GM21423 (cell line): Measurements from ENCODE around the gene ERCC6.

Experiments
- ATAC-seq: cut with Tn5 transposase; IDR thresholded peaks from one replicate; pipeline ENCODE4 v1.9.1; 2021; ENCODE audit warnings: mild to moderate bottlenecking, moderate library complexity; ENCODE audit not compliant: unreplicated experiment

The ERCC6 gene

GRCh38 chr10:49549640-49550346, 10.9 kb upstream of the ERCC6 start:
- no peak for ATAC-seq

GRCh38 chr10:49543604-49544003, 4.7 kb upstream of the ERCC6 start:
- no peak for ATAC-seq

- no peak for ATAC-seq
Measured at GRCh38 chr10:49542353-49542752, 3.4 kb upstream of the ERCC6 start.

GRCh38 chr10:49541762-49542161, 2.8 kb upstream of the ERCC6 start:
- ATAC-seq: no peak

GRCh38 chr10:49540056-49540797, 1.3 kb upstream of the ERCC6 start:
- ATAC-seq: no peak

- peak; percentile 7 for ATAC-seq
Measured at GRCh38 chr10:49539320-49539885, 482 bp upstream of the ERCC6 start.

- ATAC-seq: peak; percentile 50
Measured at GRCh38 chr10:49534670-49535381, 4.1 kb downstream of the ERCC6 start.

GRCh38 chr10:49532461-49532860, 6.5 kb downstream of the ERCC6 start:
- ATAC-seq: no peak

GRCh38 chr10:49528977-49529506, 9.9 kb downstream of the ERCC6 start:
- ATAC-seq: no peak

- no peak for ATAC-seq
Measured at GRCh38 chr10:49527850-49528249, 11.1 kb downstream of the ERCC6 start.

- no peak for ATAC-seq
Measured at GRCh38 chr10:49527061-49527460, 11.9 kb downstream of the ERCC6 start.

GRCh38 chr10:49526619-49527018, 12.3 kb downstream of the ERCC6 start:
- no peak for ATAC-seq

- ATAC-seq: no peak
Measured at GRCh38 chr10:49524496-49524895, 14.4 kb downstream of the ERCC6 start.

- ATAC-seq: no peak
Measured at GRCh38 chr10:49523301-49523700, 15.6 kb downstream of the ERCC6 start.

- no peak for ATAC-seq
Measured at GRCh38 chr10:49521062-49521461, 17.9 kb downstream of the ERCC6 start.

GRCh38 chr10:49520122-49520775, 18.7 kb downstream of the ERCC6 start:
- no peak for ATAC-seq

- no peak for ATAC-seq
Measured at GRCh38 chr10:49519717-49520116, 19.2 kb downstream of the ERCC6 start.

GRCh38 chr10:49518982-49519578, 19.8 kb downstream of the ERCC6 start:
- ATAC-seq: peak; percentile 60

GRCh38 chr10:49518566-49518965, 20.4 kb downstream of the ERCC6 start:
- no peak for ATAC-seq

GRCh38 chr10:49516216-49516970, 22.5 kb downstream of the ERCC6 start:
- no peak for ATAC-seq
